NCI-H1694 (cell line): ENCODE results near the gene PSMC2.

Experiments used
- DNase-seq: peaks from one replicate; lab custom pipeline; 2025; lab: John Stamatoyannopoulos, UW

Gene PSMC2

GRCh38 chr7:103347507-103348267 lies at the start of gene PSMC2:
TSS of gene PSMC2 (plus strand) at chr7:103347643. CDS start at chr7:103347712, 69 bp downstream.
- peak; percentile 83 for DNase-seq

- no peak for DNase-seq
Observed at GRCh38 chr7:103297837-103298179, 49.6 kb upstream of the PSMC2 start.

- DNase-seq = no peak
Observed at GRCh38 chr7:103299660-103300059, 47.8 kb upstream of the PSMC2 start.

- no peak for DNase-seq
Observed at GRCh38 chr7:103301441-103301840, 46.0 kb upstream of the PSMC2 start.

- DNase-seq = no peak
Observed at GRCh38 chr7:103307503-103308231, 39.8 kb upstream of the PSMC2 start.

DNA sequence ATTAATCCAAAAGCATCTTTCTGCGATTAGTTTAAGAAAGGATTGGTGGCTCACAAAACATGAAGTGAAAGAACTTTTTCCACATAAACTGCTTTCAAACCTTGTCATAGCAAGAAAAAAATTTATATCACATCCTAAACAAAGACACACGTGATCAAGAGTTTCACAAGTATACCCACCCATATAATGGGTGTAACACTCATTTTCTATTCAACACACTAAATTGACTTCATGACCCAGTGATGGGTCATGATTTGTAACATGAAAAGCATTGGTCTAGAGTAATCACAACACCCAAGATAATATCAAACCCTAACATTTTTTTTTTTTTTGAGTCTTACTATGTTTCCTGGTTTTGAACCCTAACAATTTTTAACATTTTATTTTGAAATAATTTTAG lies 32.6 kb upstream of the PSMC2 start:
- DNase-seq = no peak

DNA sequence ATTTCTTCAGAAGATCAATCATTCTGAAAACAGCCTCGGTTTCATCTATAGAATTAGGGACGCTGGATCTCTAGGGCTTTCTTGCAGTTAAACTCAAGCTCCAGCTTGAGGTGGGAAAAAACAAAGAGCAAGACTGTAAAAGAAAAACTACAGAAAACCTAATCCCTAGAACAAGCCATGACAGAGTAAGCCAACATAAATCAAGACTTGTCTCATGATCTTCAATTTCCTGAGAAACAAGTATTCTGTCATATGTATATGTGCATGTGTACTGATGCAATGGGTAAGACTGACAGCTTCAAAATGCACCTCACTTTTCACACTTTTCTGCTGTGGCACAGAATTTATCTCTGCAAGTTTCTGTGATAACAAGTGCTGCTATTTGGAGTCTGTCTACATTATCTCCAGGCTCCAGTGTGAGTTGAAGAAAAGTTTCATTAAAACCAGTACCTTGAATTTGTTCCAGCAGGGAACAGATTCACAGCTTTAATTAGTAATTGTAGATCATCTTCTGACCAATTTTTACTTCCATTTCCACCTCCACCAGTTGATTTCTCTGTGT lies 31.0 kb upstream of the PSMC2 start:
- DNase-seq = no peak

DNA sequence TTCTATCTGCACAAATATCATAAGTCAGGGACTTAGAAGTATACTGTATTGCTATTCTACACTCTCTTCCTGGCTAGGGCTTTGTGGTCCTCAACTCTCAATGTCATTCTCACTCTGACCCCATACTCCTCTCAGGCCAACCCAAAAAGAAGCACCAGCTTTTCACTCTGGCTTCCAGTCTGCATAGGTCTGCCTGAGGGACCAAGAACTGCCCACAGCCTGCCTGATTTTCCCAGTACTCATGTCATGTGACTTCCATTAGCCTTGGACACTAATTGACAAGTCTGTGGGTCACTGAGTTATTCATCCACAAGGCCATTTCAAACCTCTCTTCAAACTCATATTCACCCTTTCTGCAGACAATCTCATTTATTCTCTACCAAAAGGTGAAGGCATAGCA lies 30.4 kb upstream of the PSMC2 start:
- no peak for DNase-seq

- no peak for DNase-seq
Observed at GRCh38 chr7:103325744-103326143, 21.7 kb upstream of the PSMC2 start.

DNA sequence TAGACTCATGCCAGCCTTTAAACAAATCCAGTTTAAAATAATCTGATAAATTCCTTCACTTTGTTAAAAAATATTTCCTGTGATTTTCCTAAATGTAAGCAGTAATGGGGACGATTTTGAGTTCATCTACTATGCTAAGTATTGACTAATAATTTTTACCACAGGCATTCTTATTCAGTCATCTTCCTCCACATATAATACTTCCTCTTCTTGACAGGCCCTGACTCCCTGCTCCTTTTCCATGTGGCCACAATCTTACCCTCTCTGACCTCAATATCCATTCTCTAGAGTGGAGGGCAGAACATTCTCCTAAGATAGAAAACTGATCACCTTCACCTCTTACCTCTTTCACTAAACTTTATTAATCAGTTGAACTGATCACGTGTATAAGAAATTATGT lies 10.7 kb upstream of the PSMC2 start:
- no peak for DNase-seq

GRCh38 chr7:103338864-103339263 lies 8.6 kb upstream of the PSMC2 start:
- DNase-seq = no peak

DNA sequence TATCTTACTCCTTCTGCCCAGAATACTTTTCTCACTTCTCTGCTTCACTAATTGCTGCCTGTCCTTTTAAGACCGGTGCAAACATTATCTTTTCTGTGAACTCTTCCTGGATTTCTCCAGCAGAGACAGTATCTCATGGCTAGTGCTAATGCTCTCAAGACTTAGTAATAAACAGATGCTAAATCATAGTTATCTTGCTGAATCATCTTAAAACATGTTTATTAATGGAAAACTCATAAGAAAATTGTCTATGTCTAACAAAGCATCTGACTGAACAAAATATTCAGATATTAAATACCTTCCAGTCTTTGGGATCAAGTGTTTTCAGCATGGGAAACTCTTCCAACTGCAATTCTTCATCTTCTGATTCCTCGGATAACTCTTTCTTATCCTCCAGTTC lies 6.0 kb upstream of the PSMC2 start:
- DNase-seq = no peak

GRCh38 chr7:103343332-103343731 lies 4.1 kb upstream of the PSMC2 start:
- no peak for DNase-seq

GRCh38 chr7:103343758-103344452 lies 3.5 kb upstream of the PSMC2 start:
- no peak for DNase-seq

DNA sequence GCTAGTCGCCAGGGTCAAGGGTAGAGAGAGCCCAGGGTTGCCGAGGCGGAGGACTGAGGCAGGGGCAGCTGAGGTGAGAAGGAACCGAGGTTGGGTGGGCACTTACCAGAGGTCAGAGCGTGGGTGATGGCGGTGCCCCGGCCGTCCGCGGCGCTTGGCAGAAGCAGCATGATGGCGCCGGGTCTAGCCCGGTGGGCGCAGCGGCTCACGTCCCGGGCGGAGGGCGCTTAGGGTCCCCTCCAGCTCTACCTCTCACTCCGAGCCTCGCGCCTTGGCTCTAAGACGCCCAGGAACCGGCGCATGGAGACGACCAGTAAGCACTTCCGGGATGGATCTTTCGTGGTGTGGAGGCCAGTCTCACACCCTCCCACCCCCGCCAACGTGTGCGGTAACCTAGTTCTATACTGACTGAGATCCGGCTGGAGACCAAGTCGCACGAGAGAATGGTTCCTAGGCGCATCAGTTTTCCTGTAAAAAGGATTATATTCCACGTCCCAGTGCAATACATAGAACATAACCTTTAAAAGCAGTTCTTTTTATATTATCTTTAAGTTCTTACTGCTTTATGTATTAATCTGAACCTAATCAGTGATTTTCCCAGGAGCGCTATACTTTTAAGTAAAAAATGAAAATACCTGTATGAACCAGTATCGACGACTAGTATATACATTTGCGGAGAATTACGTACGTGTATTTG lies 2.8 kb upstream of the PSMC2 start, which contains the start of gene DNAJC2:
Gene DNAJC2, minus strand, starts transcription at position 315 of the 697 bp plus-strand sequence. Its CDS starts 145 bp downstream, at position 170.
- DNase-seq = peak; percentile 85

DNA sequence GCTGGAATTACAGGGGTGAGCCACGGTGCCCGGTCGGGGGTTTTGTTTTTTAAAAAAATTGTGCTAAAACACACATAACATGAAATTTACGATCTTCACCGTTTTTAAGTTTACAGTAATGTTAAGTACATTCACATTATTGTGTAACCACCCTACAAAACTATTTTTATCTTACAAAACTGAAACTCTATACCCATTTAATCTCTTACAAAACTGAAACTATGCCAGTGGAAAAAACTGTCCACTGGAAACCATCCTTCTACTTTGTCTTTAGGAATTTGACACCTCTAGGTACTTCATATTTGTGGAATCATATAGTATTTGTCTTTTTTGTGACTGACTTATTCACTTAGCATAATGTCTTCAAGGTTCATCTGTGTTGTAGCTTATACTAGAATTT lies 1.0 kb upstream of the PSMC2 start:
- DNase-seq = no peak

- no peak for DNase-seq
Observed at GRCh38 chr7:103348452-103348851, 1.0 kb downstream of the PSMC2 start.

DNA sequence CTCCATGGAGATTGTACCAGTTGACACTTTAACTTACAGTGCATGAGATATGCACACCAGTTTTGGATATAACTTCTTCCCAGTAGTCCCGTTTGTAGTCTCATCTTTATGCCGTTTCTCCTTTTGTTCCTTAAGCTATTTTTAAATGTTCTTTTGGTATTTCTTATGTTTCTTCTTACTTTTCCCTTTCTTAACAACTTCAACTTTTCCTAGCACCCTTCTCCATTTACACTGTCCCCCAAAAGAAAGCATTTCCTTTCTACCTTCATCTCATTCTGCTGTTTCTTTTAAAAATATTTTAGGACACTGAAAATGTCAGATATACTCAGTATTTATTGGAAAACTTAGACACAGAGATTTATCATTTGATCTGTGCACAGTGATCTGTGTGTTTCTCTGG lies 1.5 kb downstream of the PSMC2 start:
- DNase-seq = no peak

GRCh38 chr7:103349805-103350204 lies 2.4 kb downstream of the PSMC2 start:
- DNase-seq = no peak

- no peak for DNase-seq
Observed at GRCh38 chr7:103369432-103369831, 22.0 kb downstream of the PSMC2 start.

DNA sequence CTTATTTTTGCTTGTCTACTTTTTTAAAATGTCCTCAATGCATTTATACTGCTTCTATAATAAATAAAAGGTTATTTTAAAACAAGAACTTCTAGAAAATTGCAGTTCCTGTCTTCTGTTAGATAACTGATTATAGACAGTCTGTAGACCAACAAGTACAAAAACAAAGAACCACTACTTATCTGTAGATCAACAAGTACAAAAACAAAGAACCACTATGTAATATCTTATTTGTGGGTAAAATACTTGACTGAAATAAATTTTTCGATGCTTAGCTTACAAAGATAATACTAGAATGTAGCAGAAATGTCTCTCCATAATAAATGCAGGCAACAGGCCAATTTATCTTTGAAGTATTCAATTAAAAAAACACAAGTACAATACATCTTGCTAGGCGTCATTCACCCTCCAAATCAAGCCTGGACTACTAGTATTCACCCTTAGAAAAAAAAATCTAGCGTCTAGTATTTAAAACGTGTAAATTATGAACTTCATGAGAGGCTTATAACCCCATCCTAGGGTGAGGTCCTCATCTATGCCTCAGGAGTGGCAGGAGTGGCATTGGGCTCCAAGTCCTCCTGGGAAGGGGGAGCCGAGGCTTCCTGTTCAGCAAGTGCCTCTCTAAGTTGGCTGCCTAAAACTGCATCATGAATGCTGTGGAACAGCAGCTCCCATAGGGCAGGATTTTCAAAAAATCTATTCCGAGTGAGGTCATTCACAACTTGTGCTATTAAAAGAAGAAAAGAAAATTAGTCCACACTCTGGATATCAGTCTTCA lies 26.6 kb downstream of the PSMC2 start:
- no peak for DNase-seq
